IMR-90 (cell line): ENCODE results near the gene ADRA1B. TPM values are rescaled to one million over a fixed set of nuclear protein-coding genes. Genes with fewer than 3 reads are reported as not detected.

ENCODE experiments used
- ATAC-seq: fragments of 200-7000 bp; cut with Tn5 transposase; 2 replicates; pipeline ENCODE4 v1.9.1; 2020; ENCODE audit warnings: low read depth, mild to moderate bottlenecking, moderate library complexity
- BruUV-seq: library from RNA; stranded (reverse); fragments of 400-500 nt; replicated peaks from 2 replicates; lab custom pipeline; 2021; lab: Mats Ljungman, UMichigan
- CTCF ChIA-PET: fragments of 300-600 bp; formaldehyde crosslinking; extraction: SDS; loops from one replicate; lab custom pipeline; 2021; ENCODE audit warnings: antibody characterized with exemption; lab: Yijun Ruan, JAX
- POLR2A ChIA-PET: fragments of 300-600 bp; sonication (Branson Sonifier 250); formaldehyde crosslinking; loops from one replicate; lab custom pipeline; 2022; ENCODE audit warnings: antibody characterized with exemption; ENCODE audit not compliant: unreplicated experiment; lab: Charles Lee
- DNase-seq: peaks from one replicate; pipeline ENCODE4 v3.0.0; 2013
- H2AFZ ChIP-seq: replicated peaks from 2 replicates; pipeline ENCODE3; 2013; ENCODE audit warnings: low read length, mild to moderate bottlenecking; ENCODE audit not compliant: poor library complexity
- H2AK5ac ChIP-seq: 2 replicates; pipeline ENCODE4 v1.6.1; 2013; ENCODE audit warnings: low read depth, low read length, inconsistent platforms
- H2AK9ac ChIP-seq: replicated peaks from 2 replicates; pipeline ENCODE3; 2013; ENCODE audit warnings: mild to moderate bottlenecking, low read depth, low read length, moderate library complexity; ENCODE audit not compliant: poor library complexity
- H2BK120ac ChIP-seq: 2 replicates; pipeline ENCODE4 v1.6.1; 2013; ENCODE audit warnings: low read depth, low read length, inconsistent platforms
- H2BK15ac ChIP-seq: 3 replicates; pipeline ENCODE4 v1.6.1; 2013; ENCODE audit warnings: low read depth, low read length, inconsistent platforms
- H2BK20ac ChIP-seq: 2 replicates; pipeline ENCODE4 v1.6.1; 2013; ENCODE audit warnings: low read depth, mild to moderate bottlenecking, inconsistent platforms, low read length, moderate library complexity
- H2BK5ac ChIP-seq: 2 replicates; pipeline ENCODE4 v1.6.1; 2013; ENCODE audit warnings: mild to moderate bottlenecking, low read depth, low read length, inconsistent platforms; ENCODE audit not compliant: poor library complexity, severe bottlenecking
- H3K14ac ChIP-seq: replicated peaks from 2 replicates; pipeline ENCODE4 v1.6.1; 2013; ENCODE audit warnings: low read depth, low read length, inconsistent platforms
- H3K18ac ChIP-seq: 2 replicates; pipeline ENCODE4 v1.6.1; 2013; ENCODE audit warnings: low read depth, low read length, control low read depth
- H3K23ac ChIP-seq: 2 replicates; pipeline ENCODE4 v1.6.1; 2013; ENCODE audit warnings: low read depth, low read length, inconsistent platforms
- H3K27ac ChIP-seq: 2 replicates; pipeline ENCODE4 v1.5.1; 2013; ENCODE audit warnings: mild to moderate bottlenecking, control low read depth, low read length; ENCODE audit not compliant: insufficient read depth
- H3K27me3 ChIP-seq: 2 replicates; pipeline ENCODE4 v1.6.1; 2013; ENCODE audit warnings: low read length; ENCODE audit not compliant: control insufficient read depth, insufficient read depth
- H3K36me3 ChIP-seq: 2 replicates; pipeline ENCODE4 v1.6.1; 2013; ENCODE audit warnings: low read length, mixed read lengths; ENCODE audit not compliant: control insufficient read depth, insufficient read depth
- H3K4ac ChIP-seq: 2 replicates; pipeline ENCODE4 v1.6.1; 2013; ENCODE audit warnings: low read depth, low read length, inconsistent platforms
- H3K4me1 ChIP-seq: 2 replicates; pipeline ENCODE4 v1.6.1; 2013; ENCODE audit warnings: low read length, mixed read lengths; ENCODE audit not compliant: control insufficient read depth, insufficient read depth
- H3K4me2 ChIP-seq: 2 replicates; pipeline ENCODE4 v1.6.1; 2013; ENCODE audit warnings: low read depth, mild to moderate bottlenecking, control low read depth, low read length, moderate library complexity
- H3K4me3 ChIP-seq: 2 replicates; pipeline ENCODE4 v1.5.1; 2013; ENCODE audit warnings: low read depth, mild to moderate bottlenecking, control low read depth, low read length, moderate library complexity; ENCODE audit not compliant: insufficient read depth
- H3K56ac ChIP-seq: 2 replicates; pipeline ENCODE4 v1.6.1; 2013; ENCODE audit warnings: low read length, inconsistent platforms; ENCODE audit not compliant: insufficient read depth; ENCODE audit errors: extremely low read depth
- H3K79me1 ChIP-seq, 2 experiments: 2 replicates each; pipeline ENCODE4 v1.6.1; 2013; ENCODE audit warnings: low read length in 2 of 2, inconsistent platforms in 1 of 2, low read depth in 1 of 2
- H3K9ac ChIP-seq: 2 replicates; pipeline ENCODE4 v1.6.1; 2013; ENCODE audit warnings: low read depth, low read length, control low read depth
- H3K9me1 ChIP-seq: 2 replicates; pipeline ENCODE4 v1.6.1; 2013; ENCODE audit warnings: low read length, inconsistent platforms; ENCODE audit not compliant: insufficient read depth
- H3K9me3 ChIP-seq: 2 replicates; pipeline ENCODE4 v1.6.1; 2013; ENCODE audit warnings: low read length; ENCODE audit not compliant: control insufficient read depth, insufficient read depth
- H4K20me1 ChIP-seq: 2 replicates; pipeline ENCODE4 v1.6.1; 2013; ENCODE audit warnings: low read length, inconsistent platforms; ENCODE audit not compliant: insufficient read depth
- H4K5ac ChIP-seq: 2 replicates; pipeline ENCODE4 v1.6.1; 2013; ENCODE audit warnings: mild to moderate bottlenecking, low read depth, low read length, control low read depth
- H4K8ac ChIP-seq, 2 experiments: 2 replicates each; pipeline ENCODE4 v1.6.1; 2013; ENCODE audit warnings: low read depth in 2 of 2, low read length in 2 of 2, control low read depth in 1 of 2, inconsistent platforms in 1 of 2
- H4K91ac ChIP-seq: 2 replicates; pipeline ENCODE4 v1.6.1; 2013; ENCODE audit warnings: low read depth, low read length, inconsistent platforms; ENCODE audit not compliant: insufficient read depth
- CEBPB ChIP-seq: IDR thresholded peaks from 2 replicates; pipeline ENCODE4 v1.6.1; 2012; ENCODE audit warnings: low read depth, low read length, improper control_type of control experiment
- CHD1 ChIP-seq: IDR thresholded peaks from 2 replicates; pipeline ENCODE4 v1.6.1; 2012; ENCODE audit warnings: low read depth, low read length, improper control_type of control experiment
- RAD21 ChIP-seq: IDR thresholded peaks from 2 replicates; pipeline ENCODE4 v1.6.1; 2012; ENCODE audit warnings: low read length, improper control_type of control experiment
- RCOR1 ChIP-seq: IDR thresholded peaks from 2 replicates; pipeline ENCODE4 v1.6.1; 2012; ENCODE audit warnings: mild to moderate bottlenecking, low read length, improper control_type of control experiment; ENCODE audit not compliant: insufficient replicate concordance
- RFX5 ChIP-seq: IDR thresholded peaks from 2 replicates; pipeline ENCODE4 v1.8.0; 2012; ENCODE audit warnings: low read depth, mild to moderate bottlenecking, low read length, moderate library complexity
- SMC3 ChIP-seq: fragments of 150-350 bp; IDR thresholded peaks from 2 replicates; pipeline ENCODE4 v1.6.1; 2016; ENCODE audit warnings: low read depth, mild to moderate bottlenecking, antibody characterized with exemption, low read length, moderate library complexity
- USF2 ChIP-seq: fragments of 150-350 bp; IDR thresholded peaks from 2 replicates; pipeline ENCODE4 v1.6.1; 2017; ENCODE audit warnings: mild to moderate bottlenecking, antibody characterized with exemption, low read length, low read depth
- WGBS, 2 experiments: methylation state at CpG; one replicate each; pipeline versions ENCODE4 v1.1.5 to v1.1.7; 2013; ENCODE audit warnings: missing lambda C conversion rate in 2 of 2; ENCODE audit not compliant: insufficient read length in 1 of 2; ENCODE audit errors: extremely low coverage in 2 of 2; 5-methylcytosine and 5-hydroxymethylcytosine counted together
- dilution Hi-C: fragments of 300-500 bp; cut with HindIII; formaldehyde crosslinking; loops from one replicate; pipeline ENCODE4 v1.14.3; 2018; ENCODE audit warnings: low sequenced_read_pairs; ENCODE audit not compliant: unreplicated experiment
- in situ Hi-C: fragments of 300-500 bp; cut with MboI; formaldehyde crosslinking; loops from 3 replicates; pipeline ENCODE4 v1.14.3; 2019; ENCODE audit warnings: low sequenced_read_pairs, inconsistent platforms, mixed read lengths
- intact Hi-C: fragments of 100-400 bp; cut with micrococcal nuclease; formaldehyde crosslinking; loops from 2 replicates; pipeline ENCODE4 v1.10.0; 2022
- polyA plus RNA-seq, 3 experiments: library from polyadenylated mRNA; depleted of rRNA; stranded (reverse); fragments of >200 nt; gene quantifications; 2 replicates each; pipeline ENCODE4 v1.2.3, GENCODE V29; 2012; ENCODE audit warnings: low replicate concordance in 1 of 3
- total RNA-seq: library from RNA; depleted of rRNA; stranded (reverse); fragments of >200 nt; gene quantifications from 2 replicates; pipeline ENCODE4 v1.2.3, GENCODE V29; 2012

Gene ADRA1B
- total and polyA plus RNA-seq, 2 of the 4 experiments (the other 2 are of a cell fraction): 0.18 to 1.5 TPM

- Histone ChIP-seq H2AK5ac (no peak overlapping the region), H3K9me3 (no peaks in the 10 kb centered on the region), H3K79me1 (no peaks in the 10 kb centered on the region), H3K9me1 (no peaks in the 10 kb centered on the region; the same call in 1 of the 2 replicates), H3K18ac (no peak overlapping the region), H2AK9ac (no peak overlapping the region), H2BK120ac (no peak overlapping the region), H3K27ac (no peak overlapping the region), H3K4me3 (no peak overlapping the region), H4K5ac (no peak overlapping the region), H2BK5ac (no peak overlapping the region), H3K4me2 (no peak overlapping the region), H3K4me1 (peaks cover under 1% of the 10 kb centered on the region; the same call in 1 of the 2 replicates), H3K27me3 (no peaks in the 10 kb centered on the region), H3K36me3 (no peaks in the 10 kb centered on the region), H4K20me1 (no peaks in the 10 kb centered on the region), H3K56ac (no peak overlapping the region), H4K91ac (no peak overlapping the region), H4K8ac (no peak overlapping the region), H2BK20ac (no peak overlapping the region), H2BK15ac (no peak overlapping the region; the same call in 2 of the 3 replicates), H3K14ac (no peak overlapping the region), H3K23ac (no peak overlapping the region), H2AFZ (no peak overlapping the region), H3K9ac (no peak overlapping the region), H3K4ac (no peak overlapping the region)
- CTCF ChIA-PET: interaction anchor here (0.6 kb wide), 1 partner anchor 22 kb away, joined by 3 read pairs; no protein-coding TSS in a partner anchor
- intact Hi-C loops: no loop called here
- POLR2A ChIA-PET: no interaction called here
- in situ Hi-C loops: no loop called here
- 80% methylated on average over 1 of the region's 10 CpGs; no CpG with 5 or more reads in 1 of the 2 experiments for WGBS, 2 experiments
- BruUV-seq: no TSS peak
- TF ChIP-seq RAD21 (no peak), CHD1 (no peak), RCOR1 (no peak), CEBPB (no peak), SMC3 (no peak), USF2 (no peak), RFX5 (no peak)
- peak; percentile 54 for ATAC-seq
- peak; percentile 6 for DNase-seq
- dilution Hi-C loops: no loop called here
These were observed 17.5 kb downstream of the ADRA1B start for GRCh38 chr5:159933531-159934485.
